Activated T-cell treated with anti-CD3 and anti-CD28 coated beads for 48 hours (primary cell): ENCODE data around the gene GNA15.
"Not testable (repeated sequence)": the region's sequence is repeated elsewhere in the genome, so short reads cannot be mapped to it uniquely, and the experiment has no call there.

Experiments
- DNase-seq: peaks from one replicate; pipeline ENCODE4 v3.0.0-alpha.2; 2020; ENCODE audit warnings: low read depth

Gene GNA15

GRCh38 chr19:3149526-3150505 lies 14.0 kb downstream of the GNA15 start:
- no peak for DNase-seq

GRCh38 chr19:3150739-3151329 lies 15.0 kb downstream of the GNA15 start:
- DNase-seq = no peak

GRCh38 chr19:3151563-3152418 lies 16.0 kb downstream of the GNA15 start:
- DNase-seq = no peak

GRCh38 chr19:3152419-3152780 lies 16.6 kb downstream of the GNA15 start:
- no peak for DNase-seq

- DNase-seq = no peak
These were observed 17.7 kb downstream of the GNA15 start for GRCh38 chr19:3153286-3154230.

GRCh38 chr19:3154447-3154846 lies 18.6 kb downstream of the GNA15 start:
- DNase-seq = not testable (repeated sequence)

- peak; percentile 80 for DNase-seq
These were observed 19.3 kb downstream of the GNA15 start for GRCh38 chr19:3154957-3155736.

- DNase-seq = no peak
These were observed 21.4 kb downstream of the GNA15 start for GRCh38 chr19:3157096-3157845.

GRCh38 chr19:3159565-3159964 lies 23.7 kb downstream of the GNA15 start:
- DNase-seq = no peak

GRCh38 chr19:3160219-3160618 lies 24.4 kb downstream of the GNA15 start:
- no peak for DNase-seq

GRCh38 chr19:3161453-3161852 lies 25.6 kb downstream of the GNA15 start:
- no peak for DNase-seq

- DNase-seq = peak; percentile 24
These were observed 26.8 kb downstream of the GNA15 start for GRCh38 chr19:3162418-3163229.

- peak; percentile 56 for DNase-seq
These were observed 27.5 kb downstream of the GNA15 start for GRCh38 chr19:3163230-3163886.

GRCh38 chr19:3163943-3164342 lies 28.1 kb downstream of the GNA15 start:
- DNase-seq = no peak

GRCh38 chr19:3167533-3168272 lies 31.9 kb downstream of the GNA15 start:
- DNase-seq = no peak

GRCh38 chr19:3171894-3172672 lies 36.2 kb downstream of the GNA15 start:
- DNase-seq = no peak

GRCh38 chr19:3172673-3173000 lies 36.8 kb downstream of the GNA15 start:
- not testable (repeated sequence) for DNase-seq
